Colonic mucosa (tissue), 4 donors: ENCODE measurements around the gene S100A7A. TPM values are rescaled to one million over a fixed set of nuclear protein-coding genes. Genes with fewer than 3 reads are reported as not detected.

Source experiments
- DNase-seq: peaks from one replicate; pipeline ENCODE4 v3.0.0-alpha.2; 2020
- H3K27ac ChIP-seq: fragments of 200-600 bp; one replicate; pipeline ENCODE4 v1.8.0; 2021
- H3K27me3 ChIP-seq: fragments of 200-600 bp; one replicate; pipeline ENCODE4 v1.8.0; 2021
- H3K36me3 ChIP-seq: fragments of 200-600 bp; one replicate; pipeline ENCODE4 v1.8.0; 2021
- H3K4me1 ChIP-seq: fragments of 200-600 bp; one replicate; pipeline ENCODE4 v1.8.0; 2021; ENCODE audit warnings: mild to moderate bottlenecking
- H3K4me3 ChIP-seq: fragments of 200-600 bp; one replicate; pipeline ENCODE4 v1.8.0; 2021
- H3K9ac ChIP-seq, 2 donors: one replicate each; pipeline ENCODE4 v1.7.0; 2013; ENCODE audit warnings: control low read depth in 2 of 2, low read depth in 2 of 2, low read length in 2 of 2
- H3K9me3 ChIP-seq: fragments of 200-600 bp; one replicate; pipeline ENCODE4 v1.8.0; 2021
- intact Hi-C: fragments of 100-400 bp; cut with DNase I; formaldehyde crosslinking; loops from one replicate; pipeline ENCODE4 v1.14.1; 2022
- total RNA-seq, 2 donors: library from RNA; stranded (reverse); fragmentation: NEBNext Ultra II Directional in 1 of 2; extraction: Animal tissue kit (Norgen Biotek cat#: 25700) in 1 of 2; gene quantifications; one replicate each; pipeline ENCODE4 v1.2.1, GENCODE V29; 2021
- TF ChIP-seq, protein P1 (sequence below): fragments of 200-600 bp; IDR thresholded peaks from one replicate; pipeline ENCODE4 v1.8.0; 2022; ENCODE audit warnings: antibody characterized with exemption, mild to moderate bottlenecking
- donor health status: healthy.
- donor health status: DM: no; HTN: no; CAD: no.
- donor health status: DM: no; HTN: no; CAD: no.

The S100A7A gene
- total RNA-seq, 2 donors from 2014 or later = not detected

DNA sequence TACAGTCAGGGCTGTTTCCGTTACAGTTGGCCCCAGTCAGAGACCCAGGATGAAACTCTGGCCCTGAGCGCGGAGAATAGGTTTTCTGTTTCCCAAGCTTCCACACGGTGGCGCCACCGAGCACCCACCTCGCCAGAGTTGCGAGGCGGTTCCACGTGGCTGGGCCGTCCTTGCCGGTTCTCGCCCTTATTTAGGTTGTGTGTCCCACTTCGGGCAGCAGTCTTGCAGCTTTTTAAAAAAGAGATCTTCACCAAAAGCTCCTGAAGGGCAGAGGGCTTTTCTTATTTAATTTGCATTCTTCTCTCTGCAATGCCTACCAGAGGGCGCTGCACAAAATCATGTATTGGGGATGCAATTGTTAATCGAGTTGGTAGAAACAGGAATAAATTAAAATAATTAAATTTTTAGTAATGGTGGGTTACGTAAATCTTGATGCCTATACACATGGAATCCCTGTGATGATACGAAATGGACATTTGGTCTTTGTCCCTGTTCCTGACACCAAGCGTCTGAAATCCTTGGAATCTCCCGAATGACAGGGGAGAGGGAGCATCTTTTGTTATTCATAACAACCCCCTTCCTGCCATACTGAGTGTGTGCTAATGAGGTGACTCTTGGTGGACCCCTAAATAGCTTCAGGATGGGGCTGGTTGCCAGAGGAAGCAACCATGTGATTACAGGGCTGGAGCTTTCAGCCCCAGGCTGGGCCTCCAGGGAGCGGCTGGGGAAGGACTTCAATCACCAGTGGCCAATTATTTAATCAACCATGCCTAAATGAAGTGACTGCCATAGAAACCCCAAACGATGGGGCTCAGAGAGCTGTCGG is 49.7 kb downstream of the S100A7A start:
- Histone ChIP-seq H3K36me3 (no peaks in the 10 kb centered on the region), H3K9me3 (no peaks in the 10 kb centered on the region), H3K4me1 (no peaks in the 10 kb centered on the region), H3K9ac (no peak overlapping the region), H3K27ac (no peak overlapping the region), H3K27me3 (no peaks in the 10 kb centered on the region), H3K4me3 (no peak overlapping the region)
- TF ChIP-seq, protein P1, sequence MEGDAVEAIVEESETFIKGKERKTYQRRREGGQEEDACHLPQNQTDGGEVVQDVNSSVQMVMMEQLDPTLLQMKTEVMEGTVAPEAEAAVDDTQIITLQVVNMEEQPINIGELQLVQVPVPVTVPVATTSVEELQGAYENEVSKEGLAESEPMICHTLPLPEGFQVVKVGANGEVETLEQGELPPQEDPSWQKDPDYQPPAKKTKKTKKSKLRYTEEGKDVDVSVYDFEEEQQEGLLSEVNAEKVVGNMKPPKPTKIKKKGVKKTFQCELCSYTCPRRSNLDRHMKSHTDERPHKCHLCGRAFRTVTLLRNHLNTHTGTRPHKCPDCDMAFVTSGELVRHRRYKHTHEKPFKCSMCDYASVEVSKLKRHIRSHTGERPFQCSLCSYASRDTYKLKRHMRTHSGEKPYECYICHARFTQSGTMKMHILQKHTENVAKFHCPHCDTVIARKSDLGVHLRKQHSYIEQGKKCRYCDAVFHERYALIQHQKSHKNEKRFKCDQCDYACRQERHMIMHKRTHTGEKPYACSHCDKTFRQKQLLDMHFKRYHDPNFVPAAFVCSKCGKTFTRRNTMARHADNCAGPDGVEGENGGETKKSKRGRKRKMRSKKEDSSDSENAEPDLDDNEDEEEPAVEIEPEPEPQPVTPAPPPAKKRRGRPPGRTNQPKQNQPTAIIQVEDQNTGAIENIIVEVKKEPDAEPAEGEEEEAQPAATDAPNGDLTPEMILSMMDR = peak; percentile 80
- intact Hi-C loops = no loop called here
- peak; percentile 68 for DNase-seq

DNA sequence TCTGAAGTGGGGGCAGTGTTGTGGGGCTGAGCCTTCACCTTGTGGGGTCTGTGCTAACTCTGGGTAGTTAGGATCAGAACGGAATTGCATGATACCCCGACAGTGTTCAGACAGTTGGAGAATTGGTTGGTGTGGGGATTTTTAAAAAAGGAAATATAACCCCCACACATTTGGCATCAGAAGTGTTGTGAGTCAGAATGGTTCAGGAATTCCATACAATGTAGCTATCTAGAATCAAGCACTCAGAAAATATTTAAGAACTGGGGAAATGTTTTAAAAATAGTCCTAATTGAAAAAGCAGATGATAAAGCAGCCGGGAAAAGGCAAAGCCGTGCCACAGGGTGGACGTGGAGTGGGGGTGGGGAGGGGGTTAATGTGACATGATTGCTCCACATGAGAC is 50.6 kb downstream of the S100A7A start:
- H3K27me3 ChIP-seq = no peaks in the 10 kb centered on the region
- intact Hi-C loops = no loop called here
- DNase-seq = no peak
- no peak overlapping the region for H3K4me3 ChIP-seq
- TF ChIP-seq, protein P1 = no peak
- no peak overlapping the region for H3K27ac ChIP-seq
- H3K36me3 ChIP-seq = no peaks in the 10 kb centered on the region
- no peaks in the 10 kb centered on the region for H3K9me3 ChIP-seq
- H3K4me1 ChIP-seq = no peaks in the 10 kb centered on the region
- H3K9ac ChIP-seq = no peak overlapping the region

DNA sequence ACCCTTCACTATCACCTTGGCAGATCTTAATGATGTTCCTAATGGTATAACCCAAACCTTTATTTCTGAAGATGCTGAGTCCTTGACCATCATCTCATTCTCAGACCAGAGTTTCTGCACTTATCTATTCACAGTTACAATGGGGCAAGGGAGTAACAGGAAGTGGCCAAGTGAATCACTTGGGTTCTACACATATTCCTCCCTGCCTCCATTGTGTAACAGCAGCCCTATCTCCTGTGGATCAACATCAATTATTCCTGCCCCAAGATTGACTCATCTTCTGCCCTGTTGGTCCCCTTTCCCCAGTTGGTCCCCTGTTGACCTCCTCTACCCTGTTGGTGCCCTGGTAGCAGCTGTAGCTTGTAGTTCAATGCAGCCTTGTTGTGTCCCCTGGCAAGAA is 54.4 kb downstream of the S100A7A start:
- TF ChIP-seq, protein P1 = no peak
- Histone ChIP-seq H3K9me3 (no peaks in the 10 kb centered on the region), H3K4me1 (no peaks in the 10 kb centered on the region), H3K4me3 (no peak overlapping the region), H3K27ac (no peak overlapping the region), H3K27me3 (no peaks in the 10 kb centered on the region), H3K9ac (no peak overlapping the region), H3K36me3 (no peaks in the 10 kb centered on the region)
- intact Hi-C loops = no loop called here
- no peak for DNase-seq

Other genes starting within 250 kb of the S100A7A start
- not detected for gene LELP1, start 213.1 kb upstream of the S100A7A start, total RNA-seq
- gene PRR9, start 198.9 kb upstream of the S100A7A start, total RNA-seq = not detected
- gene LORICRIN, start 156.8 kb upstream of the S100A7A start, total RNA-seq = not detected
- gene PGLYRP3, start 103.6 kb upstream of the S100A7A start, total RNA-seq = not detected
- gene PGLYRP4, start 67.7 kb upstream of the S100A7A start, total RNA-seq = not detected
- 10 to 100 TPM; 16.3 to 34.9 TPM for gene S100A9, start 58.7 kb upstream of the S100A7A start, total RNA-seq
- not detected for gene S100A12, start 40.9 kb upstream of the S100A7A start, total RNA-seq
- 1 to 10 TPM in 1 of 2 donors, under 1 TPM in 1; 0.79 to 6.9 TPM for gene S100A8, start 25.4 kb upstream of the S100A7A start, total RNA-seq
- gene S100A7, start 44.1 kb downstream of the S100A7A start, total RNA-seq = not detected
- 1,000 to 10,000 TPM; 2,444 to 2,474 TPM for gene S100A6, start 119.5 kb downstream of the S100A7A start, total RNA-seq
- not detected for gene S100A5, start 124.4 kb downstream of the S100A7A start, total RNA-seq
- 10 to 100 TPM; 41.8 to 83.8 TPM for gene S100A4, start 129.3 kb downstream of the S100A7A start, total RNA-seq
- gene S100A3, start 132.7 kb downstream of the S100A7A start, total RNA-seq = under 1 TPM in 1 of 2 donors, not detected in 1; 0.61 TPM
- gene S100A2, start 149.3 kb downstream of the S100A7A start, total RNA-seq = 1 to 10 TPM; 1.0 to 2.4 TPM
- gene S100A16, start 196.6 kb downstream of the S100A7A start, total RNA-seq = 100 to 1,000 TPM; 232 to 288 TPM
- 100 to 1,000 TPM; 543 to 565 TPM for gene S100A14, start 199.8 kb downstream of the S100A7A start, total RNA-seq
- 10 to 100 TPM; 45.2 to 67.2 TPM for gene S100A13, start 211.0 kb downstream of the S100A7A start, total RNA-seq
- 1 to 10 TPM in 1 of 2 donors, under 1 TPM in 1; 0.69 to 1.5 TPM for gene S100A1, start 211.9 kb downstream of the S100A7A start, total RNA-seq
- gene CHTOP, start 217.5 kb downstream of the S100A7A start, total RNA-seq = 10 to 100 TPM; 51.3 to 88.6 TPM
- gene SNAPIN, start 242.2 kb downstream of the S100A7A start, total RNA-seq = 10 to 100 TPM; 29.3 to 33.0 TPM